ENCODE data around the gene MGAT4C. TPM values are rescaled to one million over a fixed set of nuclear protein-coding genes. Genes with fewer than 3 reads are reported as not detected.

MGAT4C gene
- total RNA-seq, 4 donors from 2014 or later: under 0.01 to 2.5 (median 0.31) TPM

DNA sequence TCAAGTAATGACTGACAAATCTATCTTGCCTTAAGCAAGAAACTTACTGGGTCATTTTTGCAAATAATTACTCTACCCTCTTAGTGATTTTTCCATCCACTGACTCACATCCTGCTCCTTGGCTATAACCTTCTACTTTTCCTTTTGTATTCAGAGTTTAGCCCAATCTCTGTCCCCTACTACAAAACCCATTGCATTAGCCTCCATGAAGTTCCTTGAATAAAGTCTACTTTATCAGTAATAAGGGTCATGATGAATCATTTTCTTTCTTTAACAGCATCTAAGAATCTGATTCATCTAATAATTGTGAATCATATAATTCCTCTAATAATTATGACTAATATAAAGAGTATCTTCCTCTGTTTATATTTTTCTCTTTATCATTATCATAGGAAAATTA, 249.5 kb downstream of the MGAT4C start:
- Histone ChIP-seq H3K36me3 (no peaks in the 10 kb centered on the region), H3K4me3 (no peak overlapping the region), H3K27ac (no peak overlapping the region), H3K9me3 (no peaks in the 10 kb centered on the region), H3K4me1 (no peaks in the 10 kb centered on the region), H3K27me3 (no peaks in the 10 kb centered on the region)
- intact Hi-C loops (cut with DNase I; ENCODE audit: low total_unique reads): no loop called here
- TF ChIP-seq POLR2A (IDR thresholded peaks at IDR 0.05): no peak
- TF ChIP-seq, protein P1, sequence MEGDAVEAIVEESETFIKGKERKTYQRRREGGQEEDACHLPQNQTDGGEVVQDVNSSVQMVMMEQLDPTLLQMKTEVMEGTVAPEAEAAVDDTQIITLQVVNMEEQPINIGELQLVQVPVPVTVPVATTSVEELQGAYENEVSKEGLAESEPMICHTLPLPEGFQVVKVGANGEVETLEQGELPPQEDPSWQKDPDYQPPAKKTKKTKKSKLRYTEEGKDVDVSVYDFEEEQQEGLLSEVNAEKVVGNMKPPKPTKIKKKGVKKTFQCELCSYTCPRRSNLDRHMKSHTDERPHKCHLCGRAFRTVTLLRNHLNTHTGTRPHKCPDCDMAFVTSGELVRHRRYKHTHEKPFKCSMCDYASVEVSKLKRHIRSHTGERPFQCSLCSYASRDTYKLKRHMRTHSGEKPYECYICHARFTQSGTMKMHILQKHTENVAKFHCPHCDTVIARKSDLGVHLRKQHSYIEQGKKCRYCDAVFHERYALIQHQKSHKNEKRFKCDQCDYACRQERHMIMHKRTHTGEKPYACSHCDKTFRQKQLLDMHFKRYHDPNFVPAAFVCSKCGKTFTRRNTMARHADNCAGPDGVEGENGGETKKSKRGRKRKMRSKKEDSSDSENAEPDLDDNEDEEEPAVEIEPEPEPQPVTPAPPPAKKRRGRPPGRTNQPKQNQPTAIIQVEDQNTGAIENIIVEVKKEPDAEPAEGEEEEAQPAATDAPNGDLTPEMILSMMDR (IDR thresholded peaks at IDR 0.05): no peak
- no peak for DNase-seq

GRCh38 chr12:85998074-85998473, 258.1 kb downstream of the MGAT4C start:
- no peak for DNase-seq
- H3K36me3 ChIP-seq: no peaks in the 10 kb centered on the region
- TF ChIP-seq, protein P1 (IDR thresholded peaks at IDR 0.05): no peak
- no peak for TF ChIP-seq POLR2A (IDR thresholded peaks at IDR 0.05)
- H3K4me3 ChIP-seq: no peak overlapping the region
- H3K9me3 ChIP-seq: no peaks in the 10 kb centered on the region
- intact Hi-C loops (cut with DNase I; ENCODE audit: low total_unique reads): no loop called here
- no peaks in the 10 kb centered on the region for H3K4me1 ChIP-seq
- H3K27me3 ChIP-seq: no peaks in the 10 kb centered on the region
- H3K27ac ChIP-seq: no peak overlapping the region

DNA sequence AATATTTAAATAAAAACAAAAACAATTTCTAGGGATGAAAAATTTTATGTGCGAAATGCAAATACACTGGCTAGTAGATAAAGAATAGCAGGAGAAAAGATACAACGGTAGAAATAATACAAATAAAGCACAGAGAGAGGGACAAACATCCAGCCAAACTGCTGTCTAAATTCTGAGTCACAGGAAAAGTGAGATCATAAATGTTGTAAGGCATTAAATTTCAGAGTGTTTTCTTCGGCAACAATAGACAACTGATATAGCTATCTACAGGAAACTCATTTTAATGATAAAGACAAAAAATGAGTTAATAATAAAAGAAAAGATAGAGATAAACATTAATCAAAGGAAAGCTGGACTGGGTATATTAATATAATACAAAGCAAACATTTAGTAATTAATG, 259.9 kb downstream of the MGAT4C start:
- TF ChIP-seq, protein P1 (IDR thresholded peaks at IDR 0.05): no peak
- TF ChIP-seq POLR2A (IDR thresholded peaks at IDR 0.05): no peak
- H3K27me3 ChIP-seq: no peaks in the 10 kb centered on the region
- intact Hi-C loops (cut with DNase I; ENCODE audit: low total_unique reads): no loop called here
- no peaks in the 10 kb centered on the region for H3K4me1 ChIP-seq
- no peak overlapping the region for H3K27ac ChIP-seq
- H3K9me3 ChIP-seq: no peaks in the 10 kb centered on the region
- DNase-seq: no peak
- no peaks in the 10 kb centered on the region for H3K36me3 ChIP-seq
- H3K4me3 ChIP-seq: no peak overlapping the region

GRCh38 chr12:85993746-85994145, 262.4 kb downstream of the MGAT4C start:
- no peaks in the 10 kb centered on the region for H3K9me3 ChIP-seq
- intact Hi-C loops (cut with DNase I; ENCODE audit: low total_unique reads): no loop called here
- DNase-seq: no peak
- H3K36me3 ChIP-seq: no peaks in the 10 kb centered on the region
- H3K27ac ChIP-seq: no peak overlapping the region
- H3K27me3 ChIP-seq: no peaks in the 10 kb centered on the region
- H3K4me3 ChIP-seq: no peak overlapping the region
- H3K4me1 ChIP-seq: no peaks in the 10 kb centered on the region
- no peak for TF ChIP-seq POLR2A (IDR thresholded peaks at IDR 0.05)
- TF ChIP-seq, protein P1 (IDR thresholded peaks at IDR 0.05): no peak

DNA sequence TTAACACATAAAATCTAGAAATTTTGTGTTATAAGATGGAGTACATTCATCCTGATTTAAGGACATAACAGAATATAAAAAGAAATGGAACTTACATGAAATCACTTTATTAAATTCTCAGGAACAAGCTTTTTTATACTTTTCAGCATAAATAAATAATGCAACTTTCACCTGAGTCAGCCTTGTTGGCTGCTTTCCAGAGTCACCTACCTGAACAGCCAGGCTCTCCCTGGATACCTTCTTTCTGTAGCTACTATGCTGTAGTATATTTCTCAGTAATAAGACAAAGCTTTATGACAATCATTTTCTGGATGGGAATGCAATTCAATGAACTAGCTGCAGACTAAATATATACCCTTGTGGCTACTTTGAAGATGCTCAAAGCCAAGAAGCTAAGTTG, 270.2 kb downstream of the MGAT4C start:
- no peak overlapping the region for H3K27ac ChIP-seq
- H3K4me3 ChIP-seq: no peak overlapping the region
- no peaks in the 10 kb centered on the region for H3K36me3 ChIP-seq
- H3K4me1 ChIP-seq: no peaks in the 10 kb centered on the region
- no peaks in the 10 kb centered on the region for H3K27me3 ChIP-seq
- intact Hi-C loops (cut with DNase I; ENCODE audit: low total_unique reads): no loop called here
- no peaks in the 10 kb centered on the region for H3K9me3 ChIP-seq
- TF ChIP-seq, protein P1 (IDR thresholded peaks at IDR 0.05): no peak
- no peak for TF ChIP-seq POLR2A (IDR thresholded peaks at IDR 0.05)
- no peak for DNase-seq
